ENCODE data around the gene MAZ.

DNA sequence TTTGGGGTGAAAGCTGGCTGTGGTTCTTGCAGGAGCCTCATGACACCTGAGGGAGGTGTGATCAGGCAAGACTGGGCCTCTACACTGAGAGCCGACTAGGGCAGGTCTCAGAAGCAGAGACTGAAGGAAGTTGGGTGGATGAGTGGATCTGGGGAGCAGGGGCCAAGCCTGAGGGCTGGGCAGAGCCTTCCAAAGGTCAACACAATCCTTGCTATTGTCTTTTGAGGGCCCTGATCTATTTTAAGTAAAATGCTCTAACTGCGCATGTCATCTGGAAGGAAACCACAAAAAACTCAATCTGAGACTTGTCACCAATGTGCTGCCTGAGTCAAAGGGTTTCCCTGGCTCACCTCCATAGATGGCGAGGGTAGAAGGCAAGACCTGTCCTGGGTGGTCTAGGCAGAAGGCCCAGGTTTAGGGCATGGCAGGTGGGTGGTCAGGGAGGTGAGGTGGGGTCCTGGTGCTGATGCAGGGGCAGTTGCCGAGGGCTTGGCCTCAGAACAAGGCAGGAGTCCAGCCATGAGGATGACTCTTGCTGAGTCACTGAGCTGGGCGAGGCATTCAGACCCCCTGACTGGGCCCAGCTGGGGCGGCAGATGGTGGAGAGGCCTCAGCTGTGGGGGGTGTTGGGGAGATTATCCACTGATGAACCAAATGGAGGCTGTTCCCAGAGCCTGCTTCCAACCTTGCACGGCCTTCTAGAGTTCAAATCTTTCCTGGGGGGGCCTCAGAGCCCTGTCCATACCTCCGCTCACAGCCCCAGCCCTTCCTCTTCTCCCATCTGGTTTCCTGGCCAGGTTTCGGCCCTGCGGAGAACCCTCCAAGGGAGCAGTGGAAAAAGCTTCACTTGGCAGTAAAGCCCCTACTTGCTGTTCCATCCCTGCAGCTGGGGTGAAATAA lies 19.1 kb downstream of the MAZ start:
- no peak; the same call in 1 of the 2 replicates for TF ChIP-seq POLR2AphosphoS5 (IDR thresholded peaks at IDR 0.05; ENCODE audit: low read depth)
- TF ChIP-seq, protein P1, sequence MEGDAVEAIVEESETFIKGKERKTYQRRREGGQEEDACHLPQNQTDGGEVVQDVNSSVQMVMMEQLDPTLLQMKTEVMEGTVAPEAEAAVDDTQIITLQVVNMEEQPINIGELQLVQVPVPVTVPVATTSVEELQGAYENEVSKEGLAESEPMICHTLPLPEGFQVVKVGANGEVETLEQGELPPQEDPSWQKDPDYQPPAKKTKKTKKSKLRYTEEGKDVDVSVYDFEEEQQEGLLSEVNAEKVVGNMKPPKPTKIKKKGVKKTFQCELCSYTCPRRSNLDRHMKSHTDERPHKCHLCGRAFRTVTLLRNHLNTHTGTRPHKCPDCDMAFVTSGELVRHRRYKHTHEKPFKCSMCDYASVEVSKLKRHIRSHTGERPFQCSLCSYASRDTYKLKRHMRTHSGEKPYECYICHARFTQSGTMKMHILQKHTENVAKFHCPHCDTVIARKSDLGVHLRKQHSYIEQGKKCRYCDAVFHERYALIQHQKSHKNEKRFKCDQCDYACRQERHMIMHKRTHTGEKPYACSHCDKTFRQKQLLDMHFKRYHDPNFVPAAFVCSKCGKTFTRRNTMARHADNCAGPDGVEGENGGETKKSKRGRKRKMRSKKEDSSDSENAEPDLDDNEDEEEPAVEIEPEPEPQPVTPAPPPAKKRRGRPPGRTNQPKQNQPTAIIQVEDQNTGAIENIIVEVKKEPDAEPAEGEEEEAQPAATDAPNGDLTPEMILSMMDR (IDR thresholded peaks at IDR 0.05; ENCODE audit: insufficient read depth, low read length) = no peak

All from HL-60 (cell line).